GM19351 (cell line): ENCODE results near the gene MEAK7.
"Not testable (repeated sequence)": the region's sequence is repeated elsewhere in the genome, so short reads cannot be mapped to it uniquely, and the experiment has no call there.

Experiments used
- ATAC-seq: cut with Tn5 transposase; IDR thresholded peaks from one replicate; pipeline ENCODE4 v1.9.1; 2021; ENCODE audit warnings: mild to moderate bottlenecking, moderate library complexity; ENCODE audit not compliant: unreplicated experiment

MEAK7 gene

DNA sequence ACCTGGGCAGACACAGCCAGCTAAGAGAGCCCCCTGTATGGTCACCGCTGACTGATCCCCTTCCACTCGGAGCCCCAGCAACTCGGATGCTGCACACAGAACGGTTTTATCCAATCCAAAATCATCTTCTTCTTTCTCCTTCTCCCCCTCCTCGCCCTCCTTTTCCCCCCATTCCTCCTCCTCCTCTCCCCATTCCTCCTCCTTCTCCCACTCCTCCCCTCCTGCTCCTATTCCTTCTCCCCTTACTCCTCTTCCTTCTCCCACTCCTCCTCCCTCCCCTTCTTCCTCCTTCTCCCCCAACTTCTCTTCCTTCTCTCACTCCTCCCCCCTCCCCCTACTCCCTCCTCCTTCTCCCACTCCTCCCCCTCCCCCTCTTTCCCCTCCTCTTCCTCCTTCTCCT, 30.4 kb upstream of the MEAK7 start:
- ATAC-seq = no peak

DNA sequence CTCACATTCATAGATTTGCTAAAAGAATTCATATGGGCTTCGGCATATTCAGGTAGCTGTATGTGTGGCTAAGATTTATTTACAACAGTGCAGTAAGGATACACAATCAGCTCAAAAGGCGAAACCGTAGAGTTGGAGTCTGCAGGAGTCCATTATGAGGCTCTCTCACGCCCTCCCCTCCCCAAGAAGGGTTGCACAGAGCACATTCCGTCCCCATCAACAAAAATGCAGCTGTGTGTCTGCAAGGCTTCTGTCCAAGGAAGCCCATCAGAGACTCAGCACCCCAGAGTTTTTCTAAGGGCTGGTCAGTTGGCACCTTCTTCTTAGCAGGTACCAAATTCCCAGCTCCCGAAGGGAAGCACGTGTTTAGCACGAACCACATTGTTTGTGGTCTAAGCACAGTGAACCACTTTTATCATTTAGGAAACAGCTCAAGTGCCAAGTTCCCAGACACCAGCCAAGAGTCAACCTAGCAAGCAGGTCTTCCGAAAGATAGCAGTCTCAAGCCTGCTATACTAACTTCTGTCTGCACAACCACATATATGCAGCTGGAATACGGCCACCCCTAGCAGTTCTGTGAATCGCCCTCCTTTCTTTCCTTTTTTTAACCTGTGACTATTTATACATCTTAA, 28.5 kb upstream of the MEAK7 start:
- ATAC-seq = no peak

DNA sequence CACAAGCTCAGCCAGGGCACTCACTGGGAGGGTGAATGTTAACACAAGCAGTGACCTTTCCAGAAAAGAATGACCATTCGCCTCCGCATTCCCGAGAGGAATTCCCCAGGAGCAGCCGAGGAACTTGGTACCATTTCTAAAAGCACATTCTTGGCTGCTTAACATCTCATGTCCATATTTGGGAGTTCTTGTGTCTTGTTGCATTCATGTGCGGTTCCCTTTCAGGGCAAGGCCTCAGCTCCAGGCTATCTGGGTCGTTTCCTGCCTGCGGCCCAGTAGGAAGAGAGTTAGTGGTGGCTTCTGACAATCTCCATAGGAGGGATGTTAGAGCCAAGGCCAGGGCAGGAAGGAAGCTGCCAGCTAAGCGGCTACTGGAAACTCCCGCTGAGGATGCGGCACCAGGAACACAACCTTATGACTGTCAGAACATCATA, 27.8 kb upstream of the MEAK7 start:
- ATAC-seq = no peak

DNA sequence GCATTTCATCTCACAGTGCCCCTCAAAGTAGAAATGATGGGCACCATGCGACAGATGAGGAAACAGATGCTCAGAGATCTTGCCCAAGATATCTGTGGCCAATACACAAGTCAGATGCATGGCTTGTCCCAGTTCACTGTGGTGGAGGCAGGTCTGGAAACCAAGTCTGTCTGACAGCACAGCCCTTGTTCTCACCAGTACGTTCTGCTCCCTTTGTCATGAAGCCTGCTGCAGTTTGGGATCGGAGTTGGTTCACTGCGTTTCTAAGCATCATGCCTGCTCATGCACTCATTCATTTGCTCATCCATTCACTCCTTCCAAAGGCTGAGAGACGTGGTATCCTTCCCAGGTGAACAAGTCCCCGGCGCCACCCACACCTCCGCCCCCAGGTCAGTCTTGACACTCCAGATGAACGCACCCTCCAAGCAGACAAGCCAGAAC, 27.2 kb upstream of the MEAK7 start:
- no peak for ATAC-seq

DNA sequence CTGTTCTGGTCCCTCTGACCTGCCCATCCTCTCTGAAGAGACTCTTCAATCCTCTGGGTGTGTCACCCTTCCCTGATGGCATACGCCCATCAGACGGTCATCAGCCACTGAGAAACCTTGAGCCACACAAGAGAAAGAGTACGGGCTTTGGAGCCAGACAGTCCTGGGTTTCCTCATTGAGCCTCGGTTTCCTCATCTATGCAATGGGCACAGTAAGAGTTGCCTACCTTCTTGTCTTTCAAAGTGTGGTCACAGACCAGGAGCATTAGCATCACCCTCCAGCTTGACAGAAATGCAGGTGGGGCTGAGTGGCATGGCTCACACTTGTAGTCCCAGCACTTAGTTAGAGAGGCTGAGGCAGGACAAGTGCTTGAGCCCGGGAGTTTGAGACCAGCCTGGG, 26.1 kb upstream of the MEAK7 start:
- ATAC-seq = no peak

DNA sequence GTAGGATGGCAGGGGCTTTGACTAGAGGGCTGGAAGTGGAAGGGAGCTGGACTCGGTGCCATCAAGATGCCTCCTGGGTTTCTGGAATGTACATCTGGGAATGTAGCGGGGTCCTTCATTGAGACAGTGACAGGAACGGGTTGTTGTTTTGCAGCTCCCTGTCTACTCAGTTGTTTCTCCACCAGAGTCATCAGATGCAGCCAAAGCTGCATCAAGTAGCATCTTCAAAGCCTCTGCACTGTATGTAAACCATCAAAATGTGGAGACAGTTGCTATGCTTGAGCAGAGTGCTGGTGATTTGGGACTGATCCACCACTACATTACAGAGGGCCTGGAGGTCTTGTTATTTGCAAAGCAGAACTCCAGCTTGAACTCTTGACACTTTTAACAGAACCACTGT, 25.1 kb upstream of the MEAK7 start:
- ATAC-seq = no peak

DNA sequence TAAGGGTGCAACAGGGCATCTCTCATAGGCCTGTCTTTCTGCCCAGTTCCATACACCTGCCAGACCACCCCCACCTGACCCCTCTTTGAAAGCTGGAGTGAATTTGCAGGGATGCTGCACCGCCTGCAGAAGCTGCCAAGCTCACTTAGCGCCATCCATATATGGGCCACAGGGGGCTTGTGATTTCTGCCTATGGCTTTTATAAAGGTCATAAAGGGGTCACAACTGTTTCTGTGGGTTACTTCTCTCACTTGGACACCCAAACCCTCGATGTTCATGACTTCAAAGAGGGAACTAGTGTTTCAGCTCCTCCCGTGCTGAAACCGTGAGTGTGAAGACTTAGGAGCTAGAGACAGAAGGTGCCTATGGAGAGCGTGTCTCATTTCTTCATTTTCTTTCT, 23.9 kb upstream of the MEAK7 start:
- ATAC-seq = no peak

DNA sequence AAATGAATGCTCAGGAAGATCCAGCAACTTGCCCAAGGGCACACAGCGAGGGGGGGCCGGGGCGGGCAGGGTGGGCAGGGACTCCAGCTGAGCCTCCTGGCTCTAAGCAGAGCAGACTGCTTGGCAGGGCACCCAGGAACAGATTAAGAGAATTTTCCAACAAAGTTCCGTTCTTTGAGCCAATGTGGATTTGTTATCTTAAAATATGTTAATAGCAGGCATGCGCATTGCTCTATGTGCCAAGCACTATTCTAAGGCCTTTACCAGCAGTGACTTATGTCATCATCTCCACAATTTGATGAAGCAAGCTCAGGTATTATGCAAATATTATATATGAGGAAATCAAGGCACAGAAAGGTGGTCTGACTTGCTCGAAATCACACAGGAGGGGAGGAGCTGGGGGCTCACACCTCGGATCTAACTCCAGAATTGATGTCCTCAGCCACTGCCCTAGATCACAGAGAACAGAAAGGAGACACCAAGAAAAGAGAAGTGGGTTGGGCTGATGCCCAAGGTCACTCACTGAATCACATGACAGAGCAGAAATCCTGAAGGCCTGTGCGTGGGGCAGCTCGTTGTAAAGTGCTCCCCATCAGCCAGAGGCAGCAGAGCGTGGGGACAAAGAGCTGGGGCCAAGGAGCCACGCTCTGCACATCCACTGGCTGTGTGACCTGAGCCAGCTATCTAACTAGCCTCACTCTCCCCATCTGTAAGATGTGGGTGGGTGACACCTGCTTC, 23.2 kb upstream of the MEAK7 start:
- no peak for ATAC-seq

DNA sequence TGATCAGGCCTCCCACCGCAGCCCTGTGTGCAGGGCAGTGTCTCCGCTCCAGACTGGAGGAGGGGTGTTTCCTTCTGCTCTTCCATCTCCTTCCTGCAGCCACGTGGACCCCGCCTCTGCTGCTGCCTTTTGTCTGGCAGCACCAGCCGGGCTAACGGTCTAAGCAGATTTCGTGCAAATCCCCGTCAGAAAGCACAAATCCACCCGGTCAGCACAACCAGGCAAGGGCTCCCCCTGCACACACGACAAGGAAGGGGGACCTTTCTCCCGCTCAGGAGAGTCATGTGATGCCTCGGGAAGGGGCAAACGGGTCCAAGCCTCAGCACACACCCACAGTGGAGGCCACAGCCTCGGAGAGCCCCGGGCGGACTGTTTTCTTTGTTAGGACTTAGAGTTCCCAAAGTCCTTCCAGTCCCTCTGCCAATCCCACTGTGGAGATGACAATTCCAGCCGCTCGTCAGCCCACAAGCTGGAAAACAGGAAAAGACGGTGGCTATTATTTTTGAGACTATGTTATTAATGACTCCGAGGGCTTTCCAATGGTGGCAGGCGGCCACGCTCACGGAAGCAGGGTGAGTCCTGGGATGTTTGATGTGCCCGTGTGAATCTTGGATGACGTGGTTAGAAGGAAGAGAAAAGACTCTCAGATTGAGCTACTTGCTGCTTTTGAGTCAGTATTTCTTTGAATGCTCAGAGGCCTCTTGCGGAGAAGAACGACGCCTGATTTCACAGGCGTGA, 22.5 kb upstream of the MEAK7 start:
- no peak for ATAC-seq

DNA sequence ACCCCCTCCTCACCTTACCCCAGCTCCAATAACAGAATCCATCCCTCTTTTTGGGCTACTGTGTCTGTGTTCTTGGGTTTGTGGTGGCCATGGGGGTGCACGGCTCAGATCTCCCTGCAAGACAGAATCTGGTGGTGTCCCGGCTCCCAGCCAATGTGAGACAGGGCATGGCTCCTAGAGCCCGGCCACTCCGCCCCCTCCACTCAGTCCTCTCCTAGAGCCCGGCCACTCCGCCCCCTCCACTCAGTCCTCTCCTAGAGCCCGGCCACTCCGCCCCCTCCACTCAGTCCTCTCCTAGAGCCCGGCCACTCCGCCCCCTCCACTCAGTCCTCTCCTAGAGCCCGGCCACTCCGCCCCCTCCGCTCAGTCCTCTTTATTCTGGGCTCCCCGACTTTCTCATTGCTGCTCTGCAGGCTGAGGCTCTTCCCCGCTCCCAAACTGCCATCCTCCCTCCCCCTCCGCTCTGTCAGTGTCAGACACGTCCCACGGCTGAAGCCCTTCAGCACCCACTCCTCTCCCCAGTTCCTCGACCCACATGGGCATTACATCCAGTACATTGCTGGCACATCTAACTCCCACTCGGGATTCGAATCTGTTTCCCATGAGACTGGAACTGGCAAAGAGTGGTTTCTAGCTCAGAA, 20.6 kb upstream of the MEAK7 start:
- ATAC-seq = not testable (repeated sequence)

DNA sequence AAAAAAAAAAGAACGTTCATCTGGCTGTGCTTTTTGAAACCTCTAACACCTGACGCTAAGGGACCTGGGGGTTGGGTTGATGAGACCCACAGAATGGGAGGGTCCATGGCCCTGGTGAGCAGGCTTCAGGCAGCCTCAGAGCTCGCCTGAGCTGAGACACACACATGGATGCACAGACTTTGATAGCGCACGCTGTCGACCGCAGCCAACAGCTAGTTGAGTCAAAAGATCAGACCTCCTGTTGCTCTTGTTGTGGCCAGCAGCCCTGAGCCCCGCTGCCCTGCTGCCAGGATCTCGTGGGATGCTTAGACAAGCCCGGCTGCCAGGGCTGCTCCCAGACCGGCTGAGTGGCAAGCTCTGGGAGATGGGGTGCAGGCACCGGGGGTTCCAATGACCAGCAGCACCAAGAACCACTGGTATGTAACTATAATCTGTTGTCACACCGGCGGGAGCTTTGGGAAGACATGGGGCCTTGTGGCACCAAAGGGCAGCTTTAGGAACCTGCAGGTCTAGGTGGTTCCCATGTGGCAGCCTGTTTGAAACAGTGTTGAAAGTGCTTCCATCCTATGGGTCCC, 20.0 kb upstream of the MEAK7 start:
- ATAC-seq = no peak

DNA sequence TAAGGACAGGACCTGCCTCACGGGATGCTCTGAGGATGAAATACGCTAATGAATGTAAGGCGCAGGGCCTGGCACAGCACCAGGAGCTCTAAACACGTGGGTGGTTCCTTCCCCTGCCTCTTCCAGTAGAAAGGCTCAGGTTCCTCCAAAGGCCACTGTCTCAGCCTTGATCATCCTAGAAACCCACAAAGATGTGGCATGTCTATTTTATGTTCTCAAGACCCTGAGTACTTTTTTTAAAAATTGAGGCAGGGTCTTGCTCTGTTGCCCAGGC, 17.0 kb upstream of the MEAK7 start:
- no peak for ATAC-seq

DNA sequence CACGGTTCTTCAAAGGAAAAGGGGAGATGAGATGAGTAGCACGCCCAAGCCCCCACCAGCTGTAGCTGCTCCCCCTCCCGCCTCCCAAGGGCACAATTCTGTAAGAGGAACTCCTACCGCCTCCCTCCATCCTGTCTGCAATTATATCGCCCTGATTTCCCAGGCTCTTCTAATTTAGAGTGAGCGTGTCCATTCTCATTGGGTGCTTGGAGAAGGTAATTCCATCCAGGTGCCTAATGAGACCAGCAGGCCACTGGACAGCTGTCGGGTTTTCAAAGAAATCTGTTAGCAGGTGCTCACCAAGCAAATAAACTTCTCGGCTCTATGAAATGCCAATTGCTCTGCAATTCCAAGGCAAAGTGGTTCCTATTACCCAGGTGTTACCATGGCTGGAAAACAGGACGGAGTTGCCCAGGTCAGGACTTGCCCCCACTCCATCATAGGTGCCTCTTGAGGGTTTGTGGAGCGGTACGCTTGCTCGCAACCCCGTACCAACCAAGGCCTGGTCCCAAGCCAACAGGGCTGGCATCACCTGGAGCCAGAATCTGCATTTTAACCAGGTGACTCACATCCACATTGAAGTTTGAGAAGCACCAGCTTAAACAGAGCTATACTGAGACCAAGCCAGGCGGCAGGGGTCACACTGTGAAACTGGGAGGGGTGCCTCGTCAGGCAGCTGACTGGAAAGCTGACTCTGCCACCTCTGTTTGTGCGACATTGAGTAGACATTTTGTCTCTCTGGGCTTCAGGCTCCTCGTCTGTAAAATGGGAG, 16.5 kb upstream of the MEAK7 start:
- ATAC-seq = no peak

DNA sequence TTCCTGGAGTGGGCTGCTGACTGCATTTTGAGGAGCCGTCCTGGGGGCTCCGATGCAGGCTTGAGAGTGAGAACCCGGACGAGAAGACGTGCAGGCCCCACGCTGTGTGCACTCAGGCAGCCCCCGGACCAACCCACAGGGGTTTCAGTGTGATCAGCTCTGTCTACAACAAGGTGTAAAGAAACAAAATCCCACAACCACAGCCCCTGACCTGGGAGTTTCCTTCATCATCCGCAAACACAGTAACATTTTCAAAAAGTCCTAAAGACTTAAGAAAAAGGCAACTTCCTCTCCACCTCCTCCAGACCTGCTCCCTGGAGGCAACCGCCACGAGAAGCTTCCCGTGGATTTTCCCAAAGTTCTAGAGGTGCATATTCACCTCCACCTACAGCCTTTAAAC, 15.4 kb upstream of the MEAK7 start:
- no peak for ATAC-seq

DNA sequence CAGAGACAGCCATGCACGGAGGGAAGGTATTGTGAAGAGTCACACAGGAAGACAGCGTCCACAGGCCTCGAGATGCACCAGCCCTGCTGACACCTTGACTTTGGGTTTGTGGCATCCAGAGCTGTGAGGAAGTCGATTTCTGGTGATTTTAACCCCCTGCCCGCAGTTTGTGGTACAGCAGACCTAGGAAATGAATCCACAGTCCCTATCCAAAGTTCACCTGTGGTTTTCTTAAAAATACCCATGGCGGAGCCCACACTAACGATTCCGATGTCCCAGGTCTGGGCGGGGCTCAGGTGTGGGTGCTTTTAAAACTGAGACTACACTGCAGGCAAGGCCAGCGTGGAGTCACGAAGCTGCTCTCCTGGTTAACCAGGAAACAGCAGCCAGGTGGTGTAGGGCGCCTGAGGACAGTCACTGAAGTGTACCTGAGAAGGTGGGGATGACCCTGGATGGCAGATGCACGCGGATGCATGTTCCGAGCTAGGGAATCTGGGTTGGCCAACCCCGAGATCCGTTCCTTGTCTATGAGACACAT, 14.4 kb upstream of the MEAK7 start:
- no peak for ATAC-seq

DNA sequence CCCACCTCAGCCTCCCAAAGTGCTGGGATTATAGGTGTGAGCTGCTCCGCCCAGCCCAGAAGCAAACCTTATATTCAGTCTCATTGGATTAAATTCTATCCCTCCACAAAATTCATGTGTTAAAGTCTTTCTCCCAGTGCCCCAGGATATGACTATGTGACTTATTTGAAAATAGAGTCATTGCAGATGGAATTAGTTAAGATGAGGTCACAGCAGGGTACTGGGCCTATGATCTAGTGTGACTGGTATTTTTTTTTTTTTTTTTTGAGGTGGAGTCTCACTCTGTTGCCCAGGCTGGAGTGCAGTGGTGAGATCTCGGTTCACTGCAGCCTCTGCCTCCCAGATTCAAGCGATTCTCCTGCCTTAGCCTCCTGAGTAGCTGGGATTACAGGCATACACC, 13.8 kb upstream of the MEAK7 start:
- not testable (repeated sequence) for ATAC-seq

DNA sequence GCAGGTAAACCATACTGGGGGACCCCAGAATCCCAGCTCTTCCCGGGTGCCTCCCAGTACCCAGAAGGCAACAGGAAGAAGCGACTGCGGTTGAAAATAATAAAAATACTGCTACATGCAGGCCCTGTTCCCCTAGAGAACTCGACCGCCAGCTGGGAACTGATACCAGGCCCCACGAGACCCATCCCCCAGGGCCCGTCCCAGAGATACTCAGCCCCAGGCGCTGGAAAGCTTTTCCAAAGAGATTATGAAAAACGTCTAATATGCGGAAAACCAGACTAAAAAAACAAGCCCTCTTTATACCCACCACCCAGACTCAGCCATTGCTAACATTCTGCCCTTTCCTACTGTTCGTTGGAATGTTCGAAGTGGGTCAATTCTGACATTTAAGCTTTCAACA, 12.9 kb upstream of the MEAK7 start:
- ATAC-seq = no peak

DNA sequence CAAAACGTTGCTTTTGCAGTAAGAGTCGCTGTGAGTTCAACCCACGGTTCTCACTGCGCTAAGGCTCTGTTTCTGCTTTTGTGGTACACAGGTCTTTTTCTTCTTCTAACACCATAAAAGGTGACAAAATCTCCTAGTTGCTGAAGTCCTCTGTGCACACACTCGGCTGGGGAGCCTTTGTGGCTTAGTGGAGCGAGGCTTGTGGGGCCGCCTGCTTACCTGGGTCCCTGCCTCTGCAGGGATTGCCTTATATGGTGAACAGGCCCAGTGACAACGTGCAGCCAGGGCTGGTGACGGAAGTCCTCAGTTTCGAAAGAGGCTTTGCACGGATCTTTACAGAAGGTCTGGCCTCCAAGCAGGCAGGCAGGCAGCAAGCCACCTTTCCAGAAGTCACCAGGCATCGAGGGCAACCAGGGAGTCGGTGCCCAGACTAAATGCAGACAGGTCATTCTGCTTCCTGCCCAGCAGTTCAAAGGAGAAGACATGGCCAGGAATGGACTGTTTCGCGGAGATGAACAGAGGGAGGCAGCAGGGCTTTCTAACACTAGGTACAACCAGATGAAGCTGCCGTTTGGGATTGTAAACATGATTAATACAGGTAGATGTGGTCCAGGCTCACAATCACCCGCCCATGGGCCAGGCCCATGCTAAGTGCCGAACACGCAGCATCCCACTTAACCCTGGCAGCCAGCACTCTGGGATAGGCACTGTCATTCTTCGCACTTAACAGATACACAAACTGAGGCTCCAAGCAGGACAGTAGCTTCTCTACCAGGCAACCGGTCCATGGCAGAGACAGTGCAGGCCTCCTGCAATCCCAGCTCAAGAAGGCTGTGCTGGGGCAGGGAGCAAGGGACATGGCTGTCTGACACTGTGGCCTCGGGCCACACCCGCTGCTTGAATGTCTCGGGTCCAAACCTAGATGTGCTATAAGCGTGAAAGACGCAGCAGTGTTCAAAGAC, 10.7 kb upstream of the MEAK7 start:
- peak; percentile 98 for ATAC-seq

DNA sequence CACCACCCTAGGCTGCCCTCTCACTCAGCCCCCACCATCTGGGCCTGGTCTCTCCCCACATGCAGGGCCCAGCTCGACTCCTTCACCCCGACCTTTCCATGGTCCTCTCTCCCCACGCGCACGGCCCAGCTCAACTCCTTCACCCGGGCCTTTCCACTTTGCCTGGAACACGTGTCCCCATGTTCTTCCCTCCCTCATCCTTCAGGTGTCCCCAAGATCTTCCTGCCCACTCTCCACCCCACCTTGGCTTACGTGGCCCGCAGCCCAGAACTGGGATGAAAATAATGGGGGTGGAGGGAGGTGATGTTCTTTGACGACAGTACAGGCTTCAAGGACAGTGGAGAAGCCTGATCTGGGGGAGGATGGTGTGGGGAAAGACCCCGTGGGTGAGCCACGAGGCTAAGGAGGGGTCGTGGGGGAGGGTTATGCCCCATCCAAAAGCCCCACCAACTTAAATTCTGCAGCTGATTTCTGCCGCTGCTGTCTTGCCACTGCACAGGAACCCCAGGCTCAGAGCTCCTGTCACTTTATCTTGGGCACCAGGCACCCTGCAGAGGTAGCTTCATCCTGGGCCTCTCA, 9.9 kb upstream of the MEAK7 start:
- ATAC-seq = no peak
